ENCODE results near the gene VPS37C.

The VPS37C gene

DNA sequence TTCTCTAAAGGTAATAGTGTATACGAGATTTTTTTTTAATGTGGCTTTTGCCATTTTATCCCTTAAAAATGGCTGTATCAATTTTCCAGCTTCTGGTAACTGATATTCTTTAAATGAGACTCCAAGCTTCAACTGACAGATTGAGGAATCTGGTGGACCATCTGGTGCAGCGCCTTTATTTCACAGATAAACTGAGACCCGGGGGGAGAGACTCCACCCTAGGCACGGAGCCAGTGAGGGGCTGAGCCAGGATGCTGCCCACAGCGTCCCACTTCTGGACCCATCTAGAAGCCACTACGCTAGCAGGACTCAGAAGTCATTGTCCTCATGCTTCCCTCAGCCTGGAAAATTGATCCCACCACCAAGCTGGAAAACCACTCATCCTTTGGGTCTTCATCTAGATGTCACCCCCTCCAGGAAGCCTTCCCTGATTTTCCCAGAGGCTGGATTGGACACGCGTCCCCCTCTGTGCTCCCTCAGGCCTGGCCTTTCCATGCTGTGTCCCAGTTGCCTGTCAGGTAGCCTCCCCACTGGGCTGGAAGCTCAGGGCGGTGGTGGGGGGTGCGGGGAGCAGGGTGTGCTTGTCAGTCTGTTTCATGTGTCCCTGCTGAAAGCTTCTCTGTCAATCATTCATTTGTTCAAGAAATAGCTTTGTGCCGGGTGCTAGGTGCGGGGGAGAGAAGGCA lies 71.3 kb downstream of the VPS37C start:
- no peak overlapping the region for H3K4me3 ChIP-seq (ENCODE audit: low read depth, low read length)
- TF ChIP-seq, protein P1, sequence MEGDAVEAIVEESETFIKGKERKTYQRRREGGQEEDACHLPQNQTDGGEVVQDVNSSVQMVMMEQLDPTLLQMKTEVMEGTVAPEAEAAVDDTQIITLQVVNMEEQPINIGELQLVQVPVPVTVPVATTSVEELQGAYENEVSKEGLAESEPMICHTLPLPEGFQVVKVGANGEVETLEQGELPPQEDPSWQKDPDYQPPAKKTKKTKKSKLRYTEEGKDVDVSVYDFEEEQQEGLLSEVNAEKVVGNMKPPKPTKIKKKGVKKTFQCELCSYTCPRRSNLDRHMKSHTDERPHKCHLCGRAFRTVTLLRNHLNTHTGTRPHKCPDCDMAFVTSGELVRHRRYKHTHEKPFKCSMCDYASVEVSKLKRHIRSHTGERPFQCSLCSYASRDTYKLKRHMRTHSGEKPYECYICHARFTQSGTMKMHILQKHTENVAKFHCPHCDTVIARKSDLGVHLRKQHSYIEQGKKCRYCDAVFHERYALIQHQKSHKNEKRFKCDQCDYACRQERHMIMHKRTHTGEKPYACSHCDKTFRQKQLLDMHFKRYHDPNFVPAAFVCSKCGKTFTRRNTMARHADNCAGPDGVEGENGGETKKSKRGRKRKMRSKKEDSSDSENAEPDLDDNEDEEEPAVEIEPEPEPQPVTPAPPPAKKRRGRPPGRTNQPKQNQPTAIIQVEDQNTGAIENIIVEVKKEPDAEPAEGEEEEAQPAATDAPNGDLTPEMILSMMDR (conservative IDR thresholded peaks at IDR 0.05; ENCODE audit: low read depth, low read length): no peak
- no peak for DNase-seq (ENCODE audit: low read depth)

DNA sequence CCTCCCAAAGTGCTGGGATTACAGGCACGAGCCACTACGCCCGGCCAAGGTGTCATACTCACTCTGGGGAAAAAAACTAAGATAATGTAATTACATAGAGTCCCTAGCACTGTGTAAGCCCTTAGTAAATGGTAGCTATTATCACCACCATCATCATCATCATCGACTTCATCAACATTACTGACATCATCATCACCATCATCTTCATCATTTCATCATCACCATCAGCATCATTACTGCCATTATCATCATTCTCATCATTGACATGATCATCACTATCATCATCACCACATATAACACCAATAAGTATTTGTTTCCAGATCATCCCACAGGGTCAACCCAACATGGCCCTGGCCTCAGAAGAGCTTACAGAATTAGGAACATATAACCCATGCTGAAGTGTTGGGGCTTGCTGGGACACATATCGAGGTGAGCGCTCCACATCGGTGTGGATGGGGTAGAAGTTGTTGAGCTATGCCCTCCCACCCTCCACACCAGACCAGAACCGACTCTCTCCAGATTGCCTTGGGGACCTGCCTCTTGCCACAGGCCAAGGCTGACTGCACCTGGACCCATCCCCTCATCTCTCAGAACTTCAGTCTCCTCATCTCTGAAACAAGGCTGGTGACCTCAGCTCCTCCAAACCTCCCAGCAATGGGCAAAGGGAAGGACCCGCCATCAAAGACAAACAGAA lies 73.7 kb downstream of the VPS37C start:
- no peak for DNase-seq (ENCODE audit: low read depth)
- TF ChIP-seq, protein P1 (conservative IDR thresholded peaks at IDR 0.05; ENCODE audit: low read depth, low read length): no peak
- H3K4me3 ChIP-seq (ENCODE audit: low read depth, low read length): no peak overlapping the region

DNA sequence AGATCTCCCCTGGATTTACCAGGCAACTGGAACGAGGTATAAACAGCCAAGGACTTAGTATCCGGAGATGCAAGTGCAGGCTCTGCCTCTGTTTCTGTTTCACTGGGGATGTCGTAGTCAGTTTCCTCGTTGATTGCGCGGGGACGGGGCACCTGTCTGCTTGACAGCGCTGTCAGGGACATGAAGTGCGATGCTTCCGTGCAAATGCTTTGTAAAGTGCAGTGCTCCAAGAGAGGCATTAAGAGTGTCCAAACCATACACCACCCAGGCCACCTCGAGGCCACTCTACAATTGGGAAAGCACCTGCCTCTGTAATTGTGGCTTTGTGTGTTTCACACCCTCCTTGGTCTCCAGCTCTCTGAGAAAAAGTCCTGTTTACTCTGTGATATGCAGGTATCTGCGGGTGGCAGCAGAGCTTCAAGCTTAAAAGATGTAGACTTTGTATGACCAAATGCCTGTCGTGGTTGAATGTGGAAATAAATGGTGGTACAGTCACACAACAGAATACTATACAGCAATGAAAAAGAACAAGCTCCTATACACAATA lies 77.6 kb downstream of the VPS37C start:
- DNase-seq (ENCODE audit: low read depth): no peak
- TF ChIP-seq, protein P1 (conservative IDR thresholded peaks at IDR 0.05; ENCODE audit: low read depth, low read length): no peak
- no peak overlapping the region for H3K4me3 ChIP-seq (ENCODE audit: low read depth, low read length)

DNA sequence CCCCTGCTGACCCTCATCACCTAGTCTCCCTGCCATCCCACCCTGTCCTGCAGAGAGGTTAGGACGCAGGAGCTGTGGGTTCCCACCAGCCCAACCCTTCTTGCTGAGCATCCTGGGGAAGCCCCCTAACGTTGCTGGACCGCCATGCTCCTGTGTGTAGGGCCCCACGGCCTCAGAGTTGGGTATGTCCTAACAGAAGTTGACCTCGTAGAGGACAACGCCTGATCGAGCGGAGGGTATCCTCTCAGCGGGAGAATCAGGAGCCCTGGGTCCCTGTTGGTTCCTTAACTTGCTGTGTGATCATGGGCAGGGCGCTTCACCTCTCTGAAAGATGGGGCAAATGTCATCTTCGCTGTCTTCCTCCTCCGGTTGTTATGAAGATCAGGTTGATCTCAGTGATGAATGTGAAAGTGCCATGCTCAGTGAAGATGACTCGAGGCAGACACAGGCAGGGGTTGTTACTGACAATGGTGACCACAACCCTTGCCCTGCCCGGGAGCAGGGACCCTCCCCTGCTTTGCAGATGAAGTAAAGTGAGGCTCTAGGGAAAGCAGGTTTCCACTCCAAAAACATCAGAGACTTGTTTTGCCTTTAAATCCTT lies 78.2 kb downstream of the VPS37C start:
- TF ChIP-seq, protein P1 (conservative IDR thresholded peaks at IDR 0.05; ENCODE audit: low read depth, low read length): no peak
- no peak for DNase-seq (ENCODE audit: low read depth)
- no peak overlapping the region for H3K4me3 ChIP-seq (ENCODE audit: low read depth, low read length)

DNA sequence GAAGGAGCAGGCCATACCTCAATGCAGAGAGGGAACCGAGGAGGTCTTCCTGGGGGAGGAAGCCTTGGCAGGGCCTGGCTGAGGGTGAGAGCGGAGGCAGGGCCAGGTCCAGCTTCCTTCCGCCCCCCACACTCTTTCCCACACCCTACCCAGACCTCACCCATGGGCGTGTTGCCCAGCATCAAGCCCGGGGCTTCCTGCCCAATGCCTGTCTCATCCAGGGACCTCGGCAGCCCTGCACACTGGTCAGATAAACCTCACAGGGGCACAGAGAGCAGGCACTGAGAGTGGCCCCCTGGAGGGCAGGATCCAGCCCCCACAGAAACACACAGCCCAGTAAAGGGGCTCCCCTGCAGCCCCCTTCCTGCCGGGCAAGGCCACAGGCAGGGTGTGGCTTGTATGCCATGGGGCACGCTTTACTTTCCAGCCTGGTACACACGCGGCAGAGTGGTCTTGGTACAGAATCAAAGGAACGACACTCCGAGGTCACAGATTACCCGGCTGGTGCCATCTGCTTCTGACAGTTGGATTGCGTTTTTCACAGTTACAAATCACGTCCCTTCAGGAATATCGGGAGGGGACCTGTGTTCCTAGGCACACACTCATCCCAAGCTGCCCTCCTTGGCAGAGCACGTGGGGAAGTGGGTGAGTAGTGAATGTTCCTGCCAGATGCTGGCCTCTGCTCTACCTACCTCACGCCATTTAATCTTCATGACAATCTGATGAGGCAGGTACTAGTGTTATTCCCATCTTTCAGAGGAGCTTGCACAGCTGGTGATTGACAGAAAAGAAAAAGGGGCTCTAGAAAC lies 79.0 kb downstream of the VPS37C start:
- no peak overlapping the region for H3K4me3 ChIP-seq (ENCODE audit: low read depth, low read length)
- TF ChIP-seq, protein P1 (conservative IDR thresholded peaks at IDR 0.05; ENCODE audit: low read depth, low read length): no peak
- DNase-seq (ENCODE audit: low read depth): no peak

DNA sequence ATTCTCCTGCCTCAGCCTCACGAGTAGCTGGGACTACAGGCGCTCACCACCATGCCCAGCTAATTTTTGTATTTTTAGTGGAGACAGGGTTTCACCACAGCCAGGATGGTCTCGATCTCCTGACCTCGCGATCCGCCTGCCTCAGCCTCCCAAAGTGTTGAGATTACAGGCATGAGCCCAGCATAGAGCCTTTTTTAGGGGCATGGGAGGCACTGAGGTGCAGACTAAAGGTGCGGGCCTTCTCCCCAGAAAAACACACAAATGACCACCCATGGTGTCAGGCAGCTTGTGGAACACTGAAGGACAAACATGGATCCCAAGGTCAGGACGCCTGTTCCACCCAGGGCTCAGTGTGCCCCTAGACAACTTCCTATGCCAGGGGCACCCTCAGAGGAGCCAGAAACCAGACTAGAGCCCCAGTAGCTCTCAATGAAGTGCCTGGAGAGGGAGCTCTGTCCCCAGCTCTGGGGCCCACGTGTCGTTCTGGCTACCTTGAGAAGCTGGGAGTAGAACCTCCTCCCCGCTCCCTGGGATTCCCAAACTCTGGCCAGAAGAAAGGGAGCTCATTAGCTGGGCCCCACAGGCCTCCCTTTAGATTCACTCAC lies 80.1 kb downstream of the VPS37C start:
- H3K4me3 ChIP-seq (ENCODE audit: low read depth, low read length): no peak overlapping the region
- TF ChIP-seq, protein P1 (conservative IDR thresholded peaks at IDR 0.05; ENCODE audit: low read depth, low read length): no peak
- DNase-seq (ENCODE audit: low read depth): no peak
